ENCODE results near the gene CTXND2. TPM values are rescaled to one million over a fixed set of nuclear protein-coding genes. Genes with fewer than 3 reads are reported as not detected.
A peak's percentile ranks its signal among the peaks of the same experiment; 100 is the strongest.

CTXND2 gene
- total and polyA plus RNA-seq, 2 of the 13 experiments (the other 11 are each of a cell fraction or from before 2014, with no cell fraction given): not detected

DNA sequence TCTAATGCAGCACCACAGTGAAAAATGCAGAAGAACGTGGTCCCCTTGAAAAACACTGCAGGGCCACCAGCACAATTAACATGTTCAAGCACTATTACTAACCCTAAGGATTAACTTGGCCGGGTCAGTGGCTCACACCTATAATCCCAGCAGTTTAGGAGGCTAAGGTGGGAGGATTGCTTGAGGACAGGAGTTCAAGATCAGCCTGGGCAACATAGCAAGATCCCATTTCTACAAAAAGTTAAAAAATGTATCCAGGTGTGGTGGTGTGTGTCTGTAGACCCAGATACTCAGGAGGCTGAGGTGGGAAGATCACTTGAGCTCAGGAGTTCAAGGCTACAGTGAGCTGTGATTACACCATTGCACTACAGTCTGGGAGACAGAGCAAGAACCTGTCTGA, 13.4 kb upstream of the CTXND2 start:
- ChIA-PET POLR2A (interaction anchor here (0.6 kb wide), 1 partner anchor 13 kb away, joined by 3 read pairs; no protein-coding TSS in a partner anchor), CTCF (ENCODE audit: low intra/inter-chr PET ratio, low total read pairs) (no interaction called here)
- peaks cover 33% of the 10 kb centered on the region for H3K4me1 ChIP-seq (ENCODE audit: insufficient read depth, low read length)
- ATAC-seq (no peak), DNase-seq (ENCODE audit: low spot score) (no peak), FAIRE-seq (no peak)
- in situ Hi-C loops (cut with HindIII; ENCODE audit: extremely low pct_ligation_motif_present, low pct_unique_long_range_greater_than_20kb): no loop called here
- no peak overlapping the region for H2AFZ ChIP-seq (ENCODE audit: low read length)
- no TSS peak for BruUV-seq (replicated peaks)
- no peak overlapping the region for H3K4me3 ChIP-seq (replicated peaks in 1 of 3; ENCODE audit: insufficient read depth in 1 of 3, low read depth in 2 of 3, low read length in 3 of 3)
- H4K20me1 ChIP-seq (ENCODE audit: insufficient read depth, low read length): no peaks in the 10 kb centered on the region
- H3K9me3 ChIP-seq (ENCODE audit: low read length): no peaks in the 10 kb centered on the region
- peaks cover 53% of the 10 kb centered on the region for H3K79me2 ChIP-seq (ENCODE audit: insufficient read depth, low read length)
- H3K36me3 ChIP-seq (replicated peaks in 1 of 2; ENCODE audit: control insufficient read depth in 1 of 2, insufficient read depth in 2 of 2, low read length in 2 of 2): peaks cover 1 to 8% of the 10 kb centered on the region in 2 experiments; a peak in 3 of 5 replicates
- H3K9ac ChIP-seq (ENCODE audit: insufficient read depth, low read depth, low read length): no peak overlapping the region
- no peaks in the 10 kb centered on the region; a peak in 1 of 5 replicates for H3K27me3 ChIP-seq (ENCODE audit: control insufficient read depth in 1 of 2, insufficient read depth in 2 of 2, low read length in 2 of 2)
- no peak overlapping the region for H3K27ac ChIP-seq (ENCODE audit: extremely low read length, insufficient read depth, low read length)
- TF ChIP-seq ZNF572 (CRISPR knock-in tag; IDR thresholded peaks at IDR 0.05) (no peak), ZNF121 (CRISPR knock-in tag; IDR thresholded peaks at IDR 0.05) (peak; percentile 97), SALL1 (CRISPR knock-in tag; IDR thresholded peaks at IDR 0.05) (no peak), ZMYM3 (CRISPR knock-in tag; IDR thresholded peaks at IDR 0.05) (0 out of 2 replicates have a peak, but pooled peaks have one; percentile 24)
- TF ChIP-seq, protein P1, sequence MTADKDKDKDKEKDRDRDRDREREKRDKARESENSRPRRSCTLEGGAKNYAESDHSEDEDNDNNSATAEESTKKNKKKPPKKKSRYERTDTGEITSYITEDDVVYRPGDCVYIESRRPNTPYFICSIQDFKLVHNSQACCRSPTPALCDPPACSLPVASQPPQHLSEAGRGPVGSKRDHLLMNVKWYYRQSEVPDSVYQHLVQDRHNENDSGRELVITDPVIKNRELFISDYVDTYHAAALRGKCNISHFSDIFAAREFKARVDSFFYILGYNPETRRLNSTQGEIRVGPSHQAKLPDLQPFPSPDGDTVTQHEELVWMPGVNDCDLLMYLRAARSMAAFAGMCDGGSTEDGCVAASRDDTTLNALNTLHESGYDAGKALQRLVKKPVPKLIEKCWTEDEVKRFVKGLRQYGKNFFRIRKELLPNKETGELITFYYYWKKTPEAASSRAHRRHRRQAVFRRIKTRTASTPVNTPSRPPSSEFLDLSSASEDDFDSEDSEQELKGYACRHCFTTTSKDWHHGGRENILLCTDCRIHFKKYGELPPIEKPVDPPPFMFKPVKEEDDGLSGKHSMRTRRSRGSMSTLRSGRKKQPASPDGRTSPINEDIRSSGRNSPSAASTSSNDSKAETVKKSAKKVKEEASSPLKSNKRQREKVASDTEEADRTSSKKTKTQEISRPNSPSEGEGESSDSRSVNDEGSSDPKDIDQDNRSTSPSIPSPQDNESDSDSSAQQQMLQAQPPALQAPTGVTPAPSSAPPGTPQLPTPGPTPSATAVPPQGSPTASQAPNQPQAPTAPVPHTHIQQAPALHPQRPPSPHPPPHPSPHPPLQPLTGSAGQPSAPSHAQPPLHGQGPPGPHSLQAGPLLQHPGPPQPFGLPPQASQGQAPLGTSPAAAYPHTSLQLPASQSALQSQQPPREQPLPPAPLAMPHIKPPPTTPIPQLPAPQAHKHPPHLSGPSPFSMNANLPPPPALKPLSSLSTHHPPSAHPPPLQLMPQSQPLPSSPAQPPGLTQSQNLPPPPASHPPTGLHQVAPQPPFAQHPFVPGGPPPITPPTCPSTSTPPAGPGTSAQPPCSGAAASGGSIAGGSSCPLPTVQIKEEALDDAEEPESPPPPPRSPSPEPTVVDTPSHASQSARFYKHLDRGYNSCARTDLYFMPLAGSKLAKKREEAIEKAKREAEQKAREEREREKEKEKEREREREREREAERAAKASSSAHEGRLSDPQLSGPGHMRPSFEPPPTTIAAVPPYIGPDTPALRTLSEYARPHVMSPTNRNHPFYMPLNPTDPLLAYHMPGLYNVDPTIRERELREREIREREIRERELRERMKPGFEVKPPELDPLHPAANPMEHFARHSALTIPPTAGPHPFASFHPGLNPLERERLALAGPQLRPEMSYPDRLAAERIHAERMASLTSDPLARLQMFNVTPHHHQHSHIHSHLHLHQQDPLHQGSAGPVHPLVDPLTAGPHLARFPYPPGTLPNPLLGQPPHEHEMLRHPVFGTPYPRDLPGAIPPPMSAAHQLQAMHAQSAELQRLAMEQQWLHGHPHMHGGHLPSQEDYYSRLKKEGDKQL (CRISPR knock-in tag; IDR thresholded peaks at IDR 0.05; ENCODE audit: low read depth): no peak
- TF ChIP-seq, protein P2, sequence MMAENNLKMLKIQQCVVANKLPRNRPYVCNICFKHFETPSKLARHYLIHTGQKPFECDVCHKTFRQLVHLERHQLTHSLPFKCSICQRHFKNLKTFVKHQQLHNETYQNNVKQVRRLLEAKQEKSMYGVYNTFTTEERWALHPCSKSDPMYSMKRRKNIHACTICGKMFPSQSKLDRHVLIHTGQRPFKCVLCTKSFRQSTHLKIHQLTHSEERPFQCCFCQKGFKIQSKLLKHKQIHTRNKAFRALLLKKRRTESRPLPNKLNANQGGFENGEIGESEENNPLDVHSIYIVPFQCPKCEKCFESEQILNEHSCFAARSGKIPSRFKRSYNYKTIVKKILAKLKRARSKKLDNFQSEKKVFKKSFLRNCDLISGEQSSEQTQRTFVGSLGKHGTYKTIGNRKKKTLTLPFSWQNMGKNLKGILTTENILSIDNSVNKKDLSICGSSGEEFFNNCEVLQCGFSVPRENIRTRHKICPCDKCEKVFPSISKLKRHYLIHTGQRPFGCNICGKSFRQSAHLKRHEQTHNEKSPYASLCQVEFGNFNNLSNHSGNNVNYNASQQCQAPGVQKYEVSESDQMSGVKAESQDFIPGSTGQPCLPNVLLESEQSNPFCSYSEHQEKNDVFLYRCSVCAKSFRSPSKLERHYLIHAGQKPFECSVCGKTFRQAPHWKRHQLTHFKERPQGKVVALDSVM (CRISPR knock-in tag; IDR thresholded peaks at IDR 0.05): peak; percentile 33; the same call in 1 of the 2 replicates
- 0 out of 2 replicates have a peak overlapping the region, but pooled peaks have one; percentile 79 for H3K4me2 ChIP-seq (ENCODE audit: low read depth, low read length)
- intact Hi-C loops (cut with micrococcal nuclease; ENCODE audit: unreplicated experiment): no loop called here
- WGBS (ENCODE audit: low lambda C conversion rate): 88% methylated on average over 2 of the region's 2 CpGs
